Right lung (tissue), 5 donors: ENCODE results near the gene CXorf38. TPM values are rescaled to one million over a fixed set of nuclear protein-coding genes. Genes with fewer than 3 reads are reported as not detected.

Source experiments
- polyA plus RNA-seq, 5 donors: library from polyadenylated mRNA; unstranded; fragments of 120-200 nt; gene quantifications; one replicate each; pipeline versions ENCODE4 v1.2.1 to v1.2.3, GENCODE V29; 2013; ENCODE audit warnings: inconsistent platforms in 1 of 5, low replicate concordance in 1 of 5; ENCODE audit not compliant: insufficient read length in 5 of 5, insufficient read depth in 1 of 5

CXorf38 gene
- polyA plus RNA-seq, 5 donors: 10.2 to 12.6 (median 11.5) TPM

Other genes starting within 250 kb of the CXorf38 start
- 100 to 1,000 TPM; 110 to 167 (median 136) TPM for gene ATP6AP2, start 66.6 kb downstream of the CXorf38 start, polyA plus RNA-seq
- gene MPC1L, start 24.1 kb downstream of the CXorf38 start, polyA plus RNA-seq: not detected
- 10 to 100 TPM; 42.1 to 63.6 (median 54.3) TPM for gene MED14, start 88.0 kb upstream of the CXorf38 start, polyA plus RNA-seq